Heart right ventricle (tissue), 16 donors: ENCODE results near the gene EBF3. TPM values are rescaled to one million over a fixed set of nuclear protein-coding genes. Genes with fewer than 3 reads are reported as not detected.

Source experiments
- ATAC-seq, 8 donors: fragments of 200-7000 bp; cut with Tn5 transposase; one replicate each; pipeline ENCODE4 v1.9.1; 2020; ENCODE audit warnings: mild to moderate bottlenecking in 8 of 8, moderate library complexity in 8 of 8, moderate number of reproducible peaks in 1 of 8
- DNase-seq, 2 donors: peaks; one replicate each; pipeline ENCODE4 v3.0.0-alpha.2; 2020
- H3K27ac ChIP-seq, 10 donors: fragments of 200-600 bp; sonication (generic) in 2 of 10; one replicate each; pipeline versions ENCODE4 v1.5.0 to v1.8.0; 2020 to 2022; ENCODE audit warnings: mild to moderate bottlenecking in 3 of 10
- H3K27me3 ChIP-seq, 7 donors: fragments of 200-600 bp; one replicate each; pipeline ENCODE4 v1.8.0; 2021 to 2022; ENCODE audit warnings: mild to moderate bottlenecking in 2 of 7
- H3K36me3 ChIP-seq, 9 donors: fragments of 200-600 bp; sonication (generic) in 1 of 9; one replicate each; pipeline versions ENCODE4 v1.5.0 to v1.8.0; 2020 to 2022; ENCODE audit warnings: mild to moderate bottlenecking in 2 of 9
- H3K4me1 ChIP-seq, 9 donors: fragments of 200-600 bp; sonication (generic) in 1 of 9; one replicate each; pipeline versions ENCODE4 v1.5.0 to v1.8.0; 2020 to 2022; ENCODE audit warnings: mild to moderate bottlenecking in 4 of 9
- H3K4me3 ChIP-seq, 10 donors: fragments of 200-600 bp; sonication (generic) in 2 of 10; one replicate each; pipeline versions ENCODE4 v1.5.0 to v1.8.0; 2020 to 2022; ENCODE audit warnings: mild to moderate bottlenecking in 7 of 10, moderate library complexity in 2 of 10
- H3K9me3 ChIP-seq, 11 donors: fragments of 200-600 bp in 10 of 11; sonication (generic) in 2 of 11; one replicate each; pipeline versions ENCODE4 v1.5.0 to v1.8.0; 2013 to 2022; ENCODE audit warnings: mild to moderate bottlenecking in 2 of 11, control low read depth in 1 of 11, moderate library complexity in 1 of 11
- CTCF ChIP-seq, 9 donors: fragments of 200-600 bp; sonication (generic) in 2 of 9; IDR thresholded peaks; one replicate each; pipeline versions ENCODE4 v1.5.0 to v1.8.0; 2021 to 2022; ENCODE audit warnings: antibody characterized with exemption in 9 of 9, mild to moderate bottlenecking in 5 of 9, moderate library complexity in 1 of 9
- WGBS, 2 donors: extraction: QIAGEN DNeasy Blood & Tissue Kit; methylation state at CpG; one replicate each; pipeline ENCODE4 v1.1.7; 2013; ENCODE audit warnings: inconsistent platforms in 1 of 2; 5-methylcytosine and 5-hydroxymethylcytosine counted together
- intact Hi-C, 10 donors: fragments of 100-400 bp; cut with DNase I; formaldehyde crosslinking; loops; one replicate each; pipeline versions ENCODE4 v1.11.1 to v1.14.2; 2022
- polyA plus RNA-seq, 2 donors: library from polyadenylated mRNA; stranded (reverse); fragments of 200-250 nt; gene quantifications; one replicate each; pipeline ENCODE4 v1.2.3, GENCODE V29; 2013
- total RNA-seq, 10 donors: library from RNA; stranded (reverse); fragmentation: NEBNext Ultra II Directional in 3 of 10; extraction: Animal tissue kit (Norgen Biotek cat#: 25700) in 3 of 10; gene quantifications; one replicate each; pipeline versions ENCODE4 v1.2.1 to v1.2.4, GENCODE V29; 2021 to 2023
- donor health status: Arrhythmogenic right ventricular cardiomyopathy.
- donor health status: ischemic (EF 13 %, LVEDD 7.1; RV severe dilation, severe dysfunction).
- donor health status: healthy with polysubstance abuse.
- donor health status: DM: no; HTN: yes; CAD: no.
- donor health status: DM: no; HTN: no; CAD: no.
- donor health status: ischemic (EF 25% LVEDD 6.9; RV normal size, moderate dysfunction).
- donor health status: ischemic (EF 25% LVEDD 5.7; RV mildly dilated, moderate dysfunction).
- donor health status: healthy.
- donor health status: DM: yes; HTN: yes; CAD: no.
- donor health status: Ischemic cardiomyopathy.
- donor health status: ischemic (EF 35%, LVEDD 5.7; RV mildly dilated, moderate dysfunction).
- donor health status: nonischemic (EF 11% LVEDD 7.7; RV severe dilation, severe dysfunction).
- donor health status: DM: yes; HTN: yes; CAD: no.
- donor health status: PGD.
- donor health status: ischemic (EF 29% LVEDD 5.4; RV normal size, mild dysfunction).
- donor health status: nonischemic (EF 23%, LVEDD 6.1; RV moderate dilation, normal function).

Gene EBF3
- total and polyA plus RNA-seq, 12 donors: 3.9 to 12.2 (median 5.6) TPM

DNA sequence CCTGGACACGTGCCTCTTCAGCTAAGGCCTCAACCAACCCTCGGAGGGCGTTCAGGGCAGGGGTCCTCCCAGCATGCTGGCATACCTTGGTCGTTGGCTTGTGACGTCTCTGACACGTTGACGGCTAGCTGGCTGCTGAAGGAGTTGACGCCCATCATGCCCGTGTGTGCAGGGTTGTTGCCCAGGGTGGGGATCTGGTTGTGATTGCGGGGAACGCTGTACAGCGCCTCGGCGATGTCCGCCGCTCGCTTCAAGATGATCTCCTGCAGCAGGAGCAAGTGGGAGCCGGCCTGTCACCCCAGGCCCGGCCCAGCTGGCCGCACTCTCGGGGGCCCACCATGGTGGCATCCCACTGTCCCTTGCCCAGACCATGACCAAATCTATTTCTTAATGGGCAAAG, 122.0 kb downstream of the EBF3 start:
- H3K9me3 ChIP-seq: no peaks in the 10 kb centered on the region
- DNase-seq (no peak), ATAC-seq (no peak)
- peaks cover 0 to 98% (median 28%) of the 10 kb centered on the region in 9 donors for H3K36me3 ChIP-seq
- intact Hi-C loops: no loop called here
- H3K27me3 ChIP-seq: no peaks in the 10 kb centered on the region
- TF ChIP-seq CTCF (IDR thresholded peaks at IDR 0.05): no peak
- WGBS, 2 donors: 94 to 95% methylated on average over 21 of the region's 21 CpGs
- H3K4me3 ChIP-seq: no peak overlapping the region
- no peak overlapping the region for H3K27ac ChIP-seq
- no peaks in the 10 kb centered on the region for H3K4me1 ChIP-seq

GRCh38 chr10:129841590-129841989, 122.5 kb downstream of the EBF3 start:
- Histone ChIP-seq H3K4me1 (no peaks in the 10 kb centered on the region), H3K9me3 (no peaks in the 10 kb centered on the region), H3K4me3 (no peak overlapping the region), H3K36me3 (peaks cover 0 to 98% (median 28%) of the 10 kb centered on the region in 9 donors), H3K27ac (no peak overlapping the region), H3K27me3 (no peaks in the 10 kb centered on the region)
- intact Hi-C loops: no loop called here
- DNase-seq (no peak), ATAC-seq (no peak)
- 96 to 98% methylated on average over 9 of the region's 9 CpGs for WGBS, 2 donors
- no peak for TF ChIP-seq CTCF (IDR thresholded peaks at IDR 0.05)

DNA sequence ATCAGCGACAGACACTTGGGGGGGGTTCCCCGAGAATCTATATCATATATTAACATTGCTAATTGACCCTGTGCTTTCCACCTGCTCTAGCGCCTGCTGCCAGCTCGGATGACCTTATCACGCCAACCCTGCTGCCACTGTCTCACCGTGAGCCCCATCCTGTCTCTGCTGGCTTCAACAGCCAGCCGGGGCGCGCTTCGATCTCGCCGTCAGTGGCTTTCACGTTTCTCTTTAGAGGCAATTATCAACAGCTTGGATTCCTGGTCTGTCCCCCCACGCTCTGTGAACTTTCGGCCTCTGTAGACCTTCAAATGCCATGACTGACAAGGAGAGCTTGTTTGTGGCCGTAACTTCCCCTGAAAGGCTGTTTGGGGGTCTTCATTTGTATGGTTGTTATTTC, 123.0 kb downstream of the EBF3 start:
- no peak overlapping the region for H3K4me3 ChIP-seq
- no peaks in the 10 kb centered on the region for H3K27me3 ChIP-seq
- WGBS, 2 donors: 92 to 93% methylated on average over 16 of the region's 16 CpGs
- TF ChIP-seq CTCF (IDR thresholded peaks at IDR 0.05): no peak
- peaks cover 0 to 98% (median 28%) of the 10 kb centered on the region in 9 donors for H3K36me3 ChIP-seq
- ATAC-seq (no peak), DNase-seq (no peak)
- no peaks in the 10 kb centered on the region for H3K9me3 ChIP-seq
- intact Hi-C loops: no loop called here
- H3K27ac ChIP-seq: no peak overlapping the region
- H3K4me1 ChIP-seq: no peaks in the 10 kb centered on the region

DNA sequence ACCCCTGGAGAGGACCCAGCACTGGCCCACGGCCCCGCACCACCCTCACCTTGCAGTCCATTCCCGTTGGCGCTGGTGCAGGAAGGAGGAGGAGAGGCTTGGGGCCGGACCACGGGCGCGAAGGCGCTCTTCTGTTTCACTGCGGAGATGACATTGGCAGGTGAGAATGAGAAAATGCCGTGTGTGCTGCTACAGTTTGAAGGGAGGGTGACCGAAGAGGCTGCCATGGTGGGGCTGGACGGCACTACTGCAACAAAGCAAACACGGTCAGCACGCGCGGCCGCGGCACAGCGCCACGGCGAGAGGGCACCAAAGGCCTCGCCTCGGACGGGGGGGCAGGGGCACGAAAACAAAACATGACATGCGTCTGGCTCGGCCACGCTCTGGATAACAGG, 123.9 kb downstream of the EBF3 start:
- 96 to 97% methylated on average over 29 of the region's 29 CpGs for WGBS, 2 donors
- ATAC-seq (no peak), DNase-seq (no peak)
- Histone ChIP-seq H3K27ac (no peak overlapping the region), H3K4me1 (no peaks in the 10 kb centered on the region), H3K9me3 (no peaks in the 10 kb centered on the region), H3K36me3 (peaks cover 0 to 100% (median 28%) of the 10 kb centered on the region in 9 donors), H3K4me3 (no peak overlapping the region), H3K27me3 (no peaks in the 10 kb centered on the region)
- intact Hi-C loops: no loop called here
- no peak for TF ChIP-seq CTCF (IDR thresholded peaks at IDR 0.05)
